Neural cell (in vitro differentiated cells): ENCODE results near the gene NKD1. TPM values are rescaled to one million over a fixed set of nuclear protein-coding genes. Genes with fewer than 3 reads are reported as not detected.

Experiments used
- H2AFZ ChIP-seq: fragments of 200-600, 300-800 bp; sonication (generic), shearing (Covaris generic); 2 replicates; pipeline ENCODE4 v1.6.0; 2014; ENCODE audit warnings: low read depth, mild to moderate bottlenecking, antibody characterized with exemption, low read length, moderate library complexity
- H3F3A ChIP-seq: fragments of 200-600 bp; shearing (Covaris generic); 2 replicates; pipeline ENCODE4 v1.6.1; 2016; ENCODE audit warnings: mild to moderate bottlenecking, moderate library complexity, mixed read lengths, antibody characterized with exemption, low read length; ENCODE audit not compliant: insufficient read depth, poor library complexity, severe bottlenecking
- H3K27ac ChIP-seq: fragments of 200-600, 300-800 bp; sonication (generic), shearing (Covaris generic); 2 replicates; pipeline ENCODE4 v1.5.1; 2014; ENCODE audit warnings: mild to moderate bottlenecking, low read length, moderate library complexity
- H3K27me3 ChIP-seq: fragments of 300-800, 200-600 bp; sonication (generic), shearing (Covaris generic); 2 replicates; pipeline ENCODE4 v1.6.0; 2014; ENCODE audit warnings: mild to moderate bottlenecking, low read depth, low read length, moderate library complexity; ENCODE audit not compliant: insufficient read depth
- H3K36me3 ChIP-seq: fragments of 300-800, 200-600 bp; sonication (generic), shearing (Covaris generic); 2 replicates; pipeline ENCODE4 v1.5.1; 2014; ENCODE audit warnings: mild to moderate bottlenecking, antibody characterized with exemption, low read length, moderate library complexity; ENCODE audit not compliant: insufficient read depth
- H3K4me2 ChIP-seq: fragments of 300-800, 200-600 bp; sonication (generic), shearing (Covaris generic); 2 replicates; pipeline ENCODE4 v1.6.0; 2014; ENCODE audit warnings: mild to moderate bottlenecking, low read length
- H3K4me3 ChIP-seq: fragments of 300-800, 200-600 bp; sonication (generic), shearing (Covaris generic); 2 replicates; pipeline ENCODE4 v1.5.1; 2014; ENCODE audit warnings: mild to moderate bottlenecking, low read length, moderate library complexity
- H3K79me2 ChIP-seq: fragments of 200-600 bp; shearing (Covaris generic); replicated peaks from 2 replicates; pipeline ENCODE4 v1.6.0; 2014; ENCODE audit warnings: mild to moderate bottlenecking, low read length, moderate library complexity; ENCODE audit not compliant: insufficient read depth
- H3K9ac ChIP-seq: fragments of 300-800, 200-600 bp; sonication (generic), shearing (Covaris generic); 2 replicates; pipeline ENCODE4 v1.6.1; 2016; ENCODE audit warnings: mild to moderate bottlenecking, low read length, mixed read lengths
- H3K9me2 ChIP-seq: fragments of 200-600 bp; shearing (Covaris generic); 2 replicates; pipeline ENCODE4 v1.6.1; 2016; ENCODE audit warnings: mild to moderate bottlenecking, low read length, mixed read lengths; ENCODE audit not compliant: insufficient read depth
- H3K9me3 ChIP-seq: fragments of 200-600, 300-800 bp; sonication (generic), shearing (Covaris generic); 2 replicates; pipeline ENCODE4 v1.6.1; 2016; ENCODE audit warnings: mild to moderate bottlenecking, mixed run types, low read length, moderate library complexity, mixed read lengths
- H4K20me1 ChIP-seq: fragments of 200-600 bp; shearing (Covaris generic); 2 replicates; pipeline ENCODE4 v1.6.1; 2016; ENCODE audit warnings: mild to moderate bottlenecking, mixed run types; ENCODE audit not compliant: insufficient read depth
- CTCF ChIP-seq: fragments of 450-650 bp; IDR thresholded peaks from 2 replicates; pipeline ENCODE4 v1.5.1; 2014; ENCODE audit warnings: antibody characterized with exemption, mild to moderate bottlenecking, moderate library complexity; ENCODE audit not compliant: poor library complexity, severe bottlenecking
- EP300 ChIP-seq: fragments of 450-650 bp; conservative IDR thresholded peaks from 2 replicates; pipeline ENCODE4 v1.6.1; 2014; ENCODE audit warnings: antibody characterized with exemption, mild to moderate bottlenecking, moderate library complexity; ENCODE audit not compliant: poor library complexity, severe bottlenecking
- EZH2 ChIP-seq: fragments of 200-600, 300-800 bp; shearing (Covaris generic), sonication (generic); IDR thresholded peaks from 2 replicates; pipeline ENCODE4 v1.6.1; 2014; ENCODE audit warnings: antibody characterized with exemption, low read length, borderline replicate concordance, mild to moderate bottlenecking; ENCODE audit not compliant: insufficient read depth, poor library complexity, severe bottlenecking
- MXI1 ChIP-seq: fragments of 450-650 bp; conservative IDR thresholded peaks from 2 replicates; pipeline ENCODE4 v1.6.1; 2014; ENCODE audit warnings: antibody characterized with exemption, mild to moderate bottlenecking; ENCODE audit not compliant: poor library complexity, severe bottlenecking
- POLR2AphosphoS5 ChIP-seq: IDR thresholded peaks from 2 replicates; pipeline ENCODE4 v1.6.1; 2012
- RAD21 ChIP-seq: fragments of 450-650 bp; conservative IDR thresholded peaks from 2 replicates; pipeline ENCODE4 v1.6.1; 2014; ENCODE audit warnings: antibody characterized with exemption, mild to moderate bottlenecking, moderate library complexity
- REST ChIP-seq: IDR thresholded peaks from 2 replicates; pipeline ENCODE4 v1.6.1; 2012; ENCODE audit warnings: borderline replicate concordance
- SMC3 ChIP-seq: fragments of 450-650 bp; conservative IDR thresholded peaks from 2 replicates; pipeline ENCODE4 v1.6.1; 2014; ENCODE audit warnings: antibody characterized with exemption, mild to moderate bottlenecking, moderate library complexity; ENCODE audit not compliant: poor library complexity
- TAF1 ChIP-seq: IDR thresholded peaks from 2 replicates; pipeline ENCODE4 v1.6.1; 2012; ENCODE audit warnings: low read depth
- polyA plus RNA-seq: library from polyadenylated mRNA; depleted of rRNA; stranded (reverse); fragments of >200 nt; gene quantifications from 2 replicates; pipeline ENCODE4 v1.2.3, GENCODE V29; 2014

Gene NKD1
- polyA plus RNA-seq, 1 donor from 2014 or later = 1.1 TPM

GRCh38 chr16:50659806-50660205 is 111.6 kb downstream of the NKD1 start (continued):
- no peak for TF ChIP-seq SMC3
- TF ChIP-seq EP300 = no peak

- Histone ChIP-seq H3K27ac (no peak overlapping the region), H3K9me2 (no peaks in the 10 kb centered on the region), H3K36me3 (no peaks in the 10 kb centered on the region), H4K20me1 (no peaks in the 10 kb centered on the region), H3K27me3 (no peaks in the 10 kb centered on the region), H3F3A (no peaks in the 10 kb centered on the region), H3K79me2 (no peaks in the 10 kb centered on the region), H3K4me3 (no peak overlapping the region), H3K4me2 (no peak overlapping the region), H3K9ac (no peak overlapping the region), H3K9me3 (no peaks in the 10 kb centered on the region), H2AFZ (no peak overlapping the region)
- TF ChIP-seq SMC3 (no peak), TAF1 (no peak), MXI1 (no peak), POLR2AphosphoS5 (no peak), REST (no peak), EZH2 (no peak), EP300 (no peak), RAD21 (no peak), CTCF (no peak)
These were observed 114.2 kb downstream of the NKD1 start for GRCh38 chr16:50662306-50662940.

GRCh38 chr16:50664270-50664669 is 116.1 kb downstream of the NKD1 start:
- no peaks in the 10 kb centered on the region for H3K27me3 ChIP-seq
- H3K9me2 ChIP-seq = no peaks in the 10 kb centered on the region
- no peaks in the 10 kb centered on the region for H3K79me2 ChIP-seq
- TF ChIP-seq POLR2AphosphoS5 (no peak), TAF1 (no peak)
- no peak overlapping the region for H3K27ac ChIP-seq
- H3K9ac ChIP-seq = no peak overlapping the region
- no peak overlapping the region for H3K4me2 ChIP-seq
- H2AFZ ChIP-seq = no peak overlapping the region
- no peaks in the 10 kb centered on the region for H3K36me3 ChIP-seq
- H4K20me1 ChIP-seq = no peaks in the 10 kb centered on the region
- no peaks in the 10 kb centered on the region for H3F3A ChIP-seq
- no peak overlapping the region for H3K4me3 ChIP-seq
- H3K9me3 ChIP-seq = no peaks in the 10 kb centered on the region
